GM12878 (cell line): ENCODE measurements around the gene TUBB1. TPM values are rescaled to one million over a fixed set of nuclear protein-coding genes. Genes with fewer than 3 reads are reported as not detected.

Source experiments
- ATAC-seq: fragments of 200-7000 bp; cut with Tn5 transposase; 3 replicates; pipeline ENCODE4 v1.9.1; 2020; ENCODE audit warnings: mild to moderate bottlenecking, moderate library complexity
- BruUV-seq: library from RNA; stranded (reverse); fragments of 400-500 nt; replicated peaks from 2 replicates; lab custom pipeline; 2021; lab: Mats Ljungman, UMichigan
- CTCF ChIA-PET: fragments of 300-600 bp; sonication (Branson Sonifier 250); formaldehyde crosslinking; extraction: SDS; loops from one replicate; lab custom pipeline; 2021; ENCODE audit warnings: inconsistent platforms; lab: Yijun Ruan, JAX
- POLR2A ChIA-PET: fragments of 350-600 bp; formaldehyde crosslinking; extraction: SDS; loops from one replicate; lab custom pipeline; 2021; ENCODE audit warnings: inconsistent platforms; lab: Charles Lee
- RAD21 ChIA-PET: fragments of 300-600 bp; sonication (Branson Sonifier 250); formaldehyde crosslinking; loops from one replicate; lab custom pipeline; 2023; ENCODE audit warnings: antibody characterized with exemption; ENCODE audit not compliant: unreplicated experiment; lab: Charles Lee
- SMC1A ChIA-PET: fragments of 300-600 bp; sonication (Branson Sonifier 250); formaldehyde crosslinking; loops from one replicate; lab custom pipeline; 2023; ENCODE audit not compliant: unreplicated experiment, uncharacterized antibody; lab: Charles Lee
- DNase-seq: peaks from one replicate; pipeline ENCODE4 v3.0.0-alpha.2; 2011; ENCODE audit warnings: low read depth, low spot score
- FAIRE-seq: peaks from 3 replicates; lab custom pipeline; 2011; peaks lifted over from hg19 to GRCh38; lab: Jason Lieb, UNC
- H2AFZ ChIP-seq: 2 replicates; pipeline ENCODE4 v1.6.0; 2011; ENCODE audit warnings: low read depth, low read length, control low read depth; ENCODE audit not compliant: control insufficient read depth
- H3K27ac ChIP-seq: 2 replicates; pipeline ENCODE4 v1.5.1; 2011; ENCODE audit warnings: control low read depth; ENCODE audit not compliant: control insufficient read depth, insufficient read depth
- H3K27me3 ChIP-seq, 2 experiments: replicated peaks in 1 of 2; 2 replicates each; pipeline versions ENCODE4 v1.6.0 to v1.6.1; 2011; ENCODE audit warnings: low read length in 1 of 2; ENCODE audit not compliant: control insufficient read depth in 2 of 2, insufficient read depth in 2 of 2
- H3K36me3 ChIP-seq, 2 experiments: 2 replicates each; pipeline ENCODE4 v1.5.1; 2011; ENCODE audit warnings: low read length in 1 of 2; ENCODE audit not compliant: control insufficient read depth in 2 of 2, insufficient read depth in 2 of 2
- H3K4me1 ChIP-seq: 2 replicates; pipeline ENCODE4 v1.6.1; 2011; ENCODE audit warnings: mild to moderate bottlenecking, low read length, moderate library complexity, mixed read lengths; ENCODE audit not compliant: control insufficient read depth, insufficient read depth
- H3K4me2 ChIP-seq: 2 replicates; pipeline ENCODE4 v1.6.0; 2011; ENCODE audit warnings: control low read depth; ENCODE audit not compliant: control insufficient read depth, insufficient read depth
- H3K4me3 ChIP-seq: fragments of 200-600 bp; sonication (generic); 2 replicates; pipeline ENCODE4 v1.5.1; 2016
- H3K79me2 ChIP-seq: 2 replicates; pipeline ENCODE4 v1.6.0; 2011; ENCODE audit warnings: low read length; ENCODE audit not compliant: control insufficient read depth, insufficient read depth
- H3K9ac ChIP-seq: 2 replicates; pipeline ENCODE4 v1.8.0; 2011; ENCODE audit warnings: low read length, control low read depth, mixed read lengths; ENCODE audit not compliant: control insufficient read depth, insufficient read depth
- H3K9me3 ChIP-seq: replicated peaks from 3 replicates; pipeline ENCODE4 v1.5.1; 2011; ENCODE audit warnings: mild to moderate bottlenecking, low read length; ENCODE audit not compliant: control insufficient read depth, insufficient read depth
- H4K20me1 ChIP-seq: 2 replicates; pipeline ENCODE4 v1.6.0; 2011; ENCODE audit not compliant: control insufficient read depth, insufficient read depth
- BRCA1 ChIP-seq: IDR thresholded peaks from 2 replicates; pipeline ENCODE4 v1.6.1; 2011; ENCODE audit warnings: low read depth, low read length, improper control_type of control experiment
- CHD2 ChIP-seq: IDR thresholded peaks from 2 replicates; pipeline ENCODE4 v1.6.1; 2011; ENCODE audit warnings: low read depth, low read length, improper control_type of control experiment, borderline replicate concordance
- ESRRA ChIP-seq: IDR thresholded peaks from 2 replicates; pipeline ENCODE4 v1.6.1; 2012; ENCODE audit warnings: mild to moderate bottlenecking, low read length, improper control_type of control experiment
- MYB ChIP-seq: fragments of 150-350 bp; IDR thresholded peaks from 2 replicates; pipeline ENCODE4 v1.6.1; 2014; ENCODE audit warnings: mild to moderate bottlenecking, low read depth, low read length, borderline replicate concordance
- MYC ChIP-seq: IDR thresholded peaks from 2 replicates; pipeline ENCODE4 v1.6.1; 2011; ENCODE audit warnings: mild to moderate bottlenecking, low read length, moderate library complexity, inconsistent platforms; ENCODE audit not compliant: insufficient read depth, insufficient replicate concordance, insufficient read length, severe bottlenecking
- RB1 ChIP-seq: fragments of 450-650 bp; formaldehyde crosslinking; IDR thresholded peaks from 2 replicates; pipeline ENCODE4 v1.6.1; 2017; ENCODE audit warnings: mild to moderate bottlenecking, borderline replicate concordance
- SMAD5 ChIP-seq: IDR thresholded peaks from 2 replicates; pipeline ENCODE4 v1.6.1; 2016; ENCODE audit warnings: antibody characterized with exemption, low read depth
- SREBF1 ChIP-seq: IDR thresholded peaks from 2 replicates; pipeline ENCODE4 v1.6.1; 2012; ENCODE audit warnings: mild to moderate bottlenecking, low read length
- SUZ12 ChIP-seq: fragments of 200-600 bp; sonication (generic); IDR thresholded peaks from one replicate; pipeline ENCODE4 v1.6.1; 2018; ENCODE audit warnings: antibody characterized with exemption, mild to moderate bottlenecking; ENCODE audit not compliant: unreplicated experiment
- ZNF217 ChIP-seq: fragments of 450-650 bp; IDR thresholded peaks from 2 replicates; pipeline ENCODE4 v1.6.1; 2017; ENCODE audit warnings: antibody characterized with exemption, mild to moderate bottlenecking
- ZNF384 ChIP-seq: IDR thresholded peaks from 2 replicates; pipeline ENCODE4 v1.6.1; 2012; ENCODE audit warnings: low read depth, mild to moderate bottlenecking, low read length, improper control_type of control experiment, borderline replicate concordance
- WGBS: methylation state at CpG from one replicate; pipeline ENCODE4 v1.1.6; 2016; ENCODE audit warnings: low lambda C conversion rate; ENCODE audit not compliant: insufficient replicate concordance, insufficient coverage; ENCODE audit errors: missing lambda C conversion rate; 5-methylcytosine and 5-hydroxymethylcytosine counted together
- in situ Hi-C: fragments of 300-500 bp; cut with MboI; formaldehyde crosslinking; loops from 9 replicates; pipeline ENCODE4 v1.14.3; 2018; ENCODE audit warnings: mixed read lengths
- intact Hi-C: fragments of 100-400 bp; cut with micrococcal nuclease; formaldehyde crosslinking; loops from one replicate; pipeline ENCODE4 v1.14.2; 2022; ENCODE audit not compliant: unreplicated experiment
- polyA plus RNA-seq, 11 experiments: library from polyadenylated mRNA; depleted of rRNA in 4 of 11; unstranded in 6 of 11; stranded (reverse) in 5 of 11; fragments of >200 nt; fragmentation: Nextera tagmentation in 4 of 11; fragmentation: Illumina TruSeq in 1 of 11; extraction: Ambion mirVana in 4 of 11; extraction: Trizol in 1 of 11; gene quantifications; 1 replicate in 1 of 11; 2 replicates in 10 of 11; pipeline versions ENCODE4 v1.2.1 to v1.2.3, GENCODE V29; 2011 to 2016; ENCODE audit warnings: inconsistent platforms in 2 of 11, missing spikeins in 2 of 11, low read depth in 1 of 11
- total RNA-seq, 4 experiments: library from RNA; depleted of rRNA in 3 of 4; stranded (reverse); fragments of >200 nt in 3 of 4; fragmentation: Illumina TruSeq in 1 of 4; extraction: Trizol in 1 of 4; gene quantifications; 2 replicates each; pipeline versions ENCODE4 v1.2.1 to v1.2.3, GENCODE V29; 2013 to 2021
- TF ChIP-seq, protein P1 (sequence below): fragments of 450-650 bp; IDR thresholded peaks from 2 replicates; pipeline ENCODE4 v1.6.1; 2017; ENCODE audit warnings: antibody characterized with exemption, mild to moderate bottlenecking, moderate library complexity
- TF ChIP-seq, protein P2 (sequence below): IDR thresholded peaks from 2 replicates; pipeline ENCODE4 v1.6.1; 2012; ENCODE audit warnings: low read depth, low read length, improper control_type of control experiment
- TF ChIP-seq, protein P3 (sequence below): fragments of 450-650 bp; IDR thresholded peaks from 2 replicates; pipeline ENCODE4 v1.6.1; 2017; ENCODE audit warnings: mild to moderate bottlenecking, moderate library complexity

The TUBB1 gene
- total and polyA plus RNA-seq, 10 of the 15 experiments (the other 5 are each of a cell fraction or from before 2014, with no cell fraction given), result 0.02 to 0.20 (median 0.06) TPM; not detected in 3

DNA sequence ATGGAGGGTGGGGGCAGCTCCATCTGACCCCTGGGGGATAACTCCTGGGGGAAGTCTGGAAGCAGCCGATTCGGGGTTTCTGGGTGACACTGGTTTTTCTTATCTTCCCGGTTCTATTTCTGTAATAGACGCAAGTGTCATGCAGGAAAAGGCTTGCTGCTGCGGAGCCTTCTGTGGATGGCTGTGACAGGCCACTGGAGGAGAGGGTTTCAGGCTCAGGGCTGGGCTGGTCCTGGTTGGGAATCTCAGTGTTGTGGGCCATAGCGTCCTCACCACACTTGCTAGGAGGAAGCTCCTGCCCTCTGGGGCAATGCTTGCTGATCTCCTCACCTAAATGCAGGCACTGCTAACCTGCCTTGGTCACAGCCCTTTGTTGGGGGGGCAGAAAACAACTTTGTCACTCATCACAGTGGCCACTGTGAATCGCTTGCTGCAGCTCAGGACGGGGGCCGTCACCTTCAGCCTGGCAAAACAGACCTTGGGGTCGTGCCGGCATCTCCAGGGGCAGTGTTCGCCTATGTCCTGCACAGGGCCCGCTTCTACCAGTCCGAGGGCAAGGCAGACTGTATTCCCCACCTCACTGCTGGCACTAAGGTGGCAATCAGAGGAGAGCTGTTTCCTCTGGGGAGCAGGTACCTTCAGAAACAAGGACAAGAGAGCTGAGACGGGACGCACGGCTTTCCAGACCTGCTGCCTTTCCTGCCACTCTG, 4.4 kb upstream of the TUBB1 start:
- Histone ChIP-seq H3K79me2 (no peaks in the 10 kb centered on the region), H3K27me3 (no peaks in the 10 kb centered on the region), H2AFZ (no peak overlapping the region), H3K36me3 (peaks cover 0 to 1% of the 10 kb centered on the region in 2 experiments; a peak in 2 of 4 replicates), H4K20me1 (no peaks in the 10 kb centered on the region), H3K27ac (no peak overlapping the region), H3K4me3 (no peak overlapping the region), H3K4me1 (peaks cover 11% of the 10 kb centered on the region), H3K4me2 (no peak overlapping the region), H3K9me3 (no peaks in the 10 kb centered on the region), H3K9ac (no peak overlapping the region)
- ChIA-PET CTCF (no interaction called here), POLR2A (no interaction called here), RAD21 (no interaction called here), SMC1A (no interaction called here)
- no peak for TF ChIP-seq ESRRA
- TF ChIP-seq, protein P1, sequence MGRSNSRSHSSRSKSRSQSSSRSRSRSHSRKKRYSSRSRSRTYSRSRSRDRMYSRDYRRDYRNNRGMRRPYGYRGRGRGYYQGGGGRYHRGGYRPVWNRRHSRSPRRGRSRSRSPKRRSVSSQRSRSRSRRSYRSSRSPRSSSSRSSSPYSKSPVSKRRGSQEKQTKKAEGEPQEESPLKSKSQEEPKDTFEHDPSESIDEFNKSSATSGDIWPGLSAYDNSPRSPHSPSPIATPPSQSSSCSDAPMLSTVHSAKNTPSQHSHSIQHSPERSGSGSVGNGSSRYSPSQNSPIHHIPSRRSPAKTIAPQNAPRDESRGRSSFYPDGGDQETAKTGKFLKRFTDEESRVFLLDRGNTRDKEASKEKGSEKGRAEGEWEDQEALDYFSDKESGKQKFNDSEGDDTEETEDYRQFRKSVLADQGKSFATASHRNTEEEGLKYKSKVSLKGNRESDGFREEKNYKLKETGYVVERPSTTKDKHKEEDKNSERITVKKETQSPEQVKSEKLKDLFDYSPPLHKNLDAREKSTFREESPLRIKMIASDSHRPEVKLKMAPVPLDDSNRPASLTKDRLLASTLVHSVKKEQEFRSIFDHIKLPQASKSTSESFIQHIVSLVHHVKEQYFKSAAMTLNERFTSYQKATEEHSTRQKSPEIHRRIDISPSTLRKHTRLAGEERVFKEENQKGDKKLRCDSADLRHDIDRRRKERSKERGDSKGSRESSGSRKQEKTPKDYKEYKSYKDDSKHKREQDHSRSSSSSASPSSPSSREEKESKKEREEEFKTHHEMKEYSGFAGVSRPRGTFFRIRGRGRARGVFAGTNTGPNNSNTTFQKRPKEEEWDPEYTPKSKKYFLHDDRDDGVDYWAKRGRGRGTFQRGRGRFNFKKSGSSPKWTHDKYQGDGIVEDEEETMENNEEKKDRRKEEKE, result no peak
- no peak for TF ChIP-seq SMAD5
- no peak for TF ChIP-seq RB1
- no peak for TF ChIP-seq MYC
- TF ChIP-seq SUZ12, result no peak
- TF ChIP-seq ZNF384, result no peak
- TF ChIP-seq CHD2, result no peak
- TF ChIP-seq, protein P2, sequence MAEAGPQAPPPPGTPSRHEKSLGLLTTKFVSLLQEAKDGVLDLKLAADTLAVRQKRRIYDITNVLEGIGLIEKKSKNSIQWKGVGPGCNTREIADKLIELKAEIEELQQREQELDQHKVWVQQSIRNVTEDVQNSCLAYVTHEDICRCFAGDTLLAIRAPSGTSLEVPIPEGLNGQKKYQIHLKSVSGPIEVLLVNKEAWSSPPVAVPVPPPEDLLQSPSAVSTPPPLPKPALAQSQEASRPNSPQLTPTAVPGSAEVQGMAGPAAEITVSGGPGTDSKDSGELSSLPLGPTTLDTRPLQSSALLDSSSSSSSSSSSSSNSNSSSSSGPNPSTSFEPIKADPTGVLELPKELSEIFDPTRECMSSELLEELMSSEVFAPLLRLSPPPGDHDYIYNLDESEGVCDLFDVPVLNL, result no peak
- TF ChIP-seq, protein P3, sequence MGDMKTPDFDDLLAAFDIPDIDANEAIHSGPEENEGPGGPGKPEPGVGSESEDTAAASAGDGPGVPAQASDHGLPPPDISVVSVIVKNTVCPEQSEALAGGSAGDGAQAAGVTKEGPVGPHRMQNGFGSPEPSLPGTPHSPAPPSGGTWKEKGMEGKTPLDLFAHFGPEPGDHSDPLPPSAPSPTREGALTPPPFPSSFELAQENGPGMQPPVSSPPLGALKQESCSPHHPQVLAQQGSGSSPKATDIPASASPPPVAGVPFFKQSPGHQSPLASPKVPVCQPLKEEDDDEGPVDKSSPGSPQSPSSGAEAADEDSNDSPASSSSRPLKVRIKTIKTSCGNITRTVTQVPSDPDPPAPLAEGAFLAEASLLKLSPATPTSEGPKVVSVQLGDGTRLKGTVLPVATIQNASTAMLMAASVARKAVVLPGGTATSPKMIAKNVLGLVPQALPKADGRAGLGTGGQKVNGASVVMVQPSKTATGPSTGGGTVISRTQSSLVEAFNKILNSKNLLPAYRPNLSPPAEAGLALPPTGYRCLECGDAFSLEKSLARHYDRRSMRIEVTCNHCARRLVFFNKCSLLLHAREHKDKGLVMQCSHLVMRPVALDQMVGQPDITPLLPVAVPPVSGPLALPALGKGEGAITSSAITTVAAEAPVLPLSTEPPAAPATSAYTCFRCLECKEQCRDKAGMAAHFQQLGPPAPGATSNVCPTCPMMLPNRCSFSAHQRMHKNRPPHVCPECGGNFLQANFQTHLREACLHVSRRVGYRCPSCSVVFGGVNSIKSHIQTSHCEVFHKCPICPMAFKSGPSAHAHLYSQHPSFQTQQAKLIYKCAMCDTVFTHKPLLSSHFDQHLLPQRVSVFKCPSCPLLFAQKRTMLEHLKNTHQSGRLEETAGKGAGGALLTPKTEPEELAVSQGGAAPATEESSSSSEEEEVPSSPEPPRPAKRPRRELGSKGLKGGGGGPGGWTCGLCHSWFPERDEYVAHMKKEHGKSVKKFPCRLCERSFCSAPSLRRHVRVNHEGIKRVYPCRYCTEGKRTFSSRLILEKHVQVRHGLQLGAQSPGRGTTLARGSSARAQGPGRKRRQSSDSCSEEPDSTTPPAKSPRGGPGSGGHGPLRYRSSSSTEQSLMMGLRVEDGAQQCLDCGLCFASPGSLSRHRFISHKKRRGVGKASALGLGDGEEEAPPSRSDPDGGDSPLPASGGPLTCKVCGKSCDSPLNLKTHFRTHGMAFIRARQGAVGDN, result no peak
- TF ChIP-seq SREBF1, result no peak
- no peak for TF ChIP-seq BRCA1
- no peak for TF ChIP-seq MYB
- no peak for TF ChIP-seq ZNF217
- FAIRE-seq (no peak), DNase-seq (no peak), ATAC-seq (no peak)
- in situ Hi-C loops (no loop called here), intact Hi-C loops (no loop called here)
- 88% methylated on average over 17 of the region's 17 CpGs for WGBS
- BruUV-seq, result no TSS peak
